C4-2B (cell line): ENCODE measurements around the gene PRR30.

Source experiments
- ZFX ChIP-seq: fragments of 450-650 bp; IDR thresholded peaks from 2 replicates; pipeline ENCODE4 v1.6.1; 2017
- TF ChIP-seq, protein P1 (sequence below): fragments of 450-650 bp; conservative IDR thresholded peaks from 2 replicates; pipeline ENCODE4 v1.5.1; 2017; ENCODE audit warnings: mild to moderate bottlenecking

DNA sequence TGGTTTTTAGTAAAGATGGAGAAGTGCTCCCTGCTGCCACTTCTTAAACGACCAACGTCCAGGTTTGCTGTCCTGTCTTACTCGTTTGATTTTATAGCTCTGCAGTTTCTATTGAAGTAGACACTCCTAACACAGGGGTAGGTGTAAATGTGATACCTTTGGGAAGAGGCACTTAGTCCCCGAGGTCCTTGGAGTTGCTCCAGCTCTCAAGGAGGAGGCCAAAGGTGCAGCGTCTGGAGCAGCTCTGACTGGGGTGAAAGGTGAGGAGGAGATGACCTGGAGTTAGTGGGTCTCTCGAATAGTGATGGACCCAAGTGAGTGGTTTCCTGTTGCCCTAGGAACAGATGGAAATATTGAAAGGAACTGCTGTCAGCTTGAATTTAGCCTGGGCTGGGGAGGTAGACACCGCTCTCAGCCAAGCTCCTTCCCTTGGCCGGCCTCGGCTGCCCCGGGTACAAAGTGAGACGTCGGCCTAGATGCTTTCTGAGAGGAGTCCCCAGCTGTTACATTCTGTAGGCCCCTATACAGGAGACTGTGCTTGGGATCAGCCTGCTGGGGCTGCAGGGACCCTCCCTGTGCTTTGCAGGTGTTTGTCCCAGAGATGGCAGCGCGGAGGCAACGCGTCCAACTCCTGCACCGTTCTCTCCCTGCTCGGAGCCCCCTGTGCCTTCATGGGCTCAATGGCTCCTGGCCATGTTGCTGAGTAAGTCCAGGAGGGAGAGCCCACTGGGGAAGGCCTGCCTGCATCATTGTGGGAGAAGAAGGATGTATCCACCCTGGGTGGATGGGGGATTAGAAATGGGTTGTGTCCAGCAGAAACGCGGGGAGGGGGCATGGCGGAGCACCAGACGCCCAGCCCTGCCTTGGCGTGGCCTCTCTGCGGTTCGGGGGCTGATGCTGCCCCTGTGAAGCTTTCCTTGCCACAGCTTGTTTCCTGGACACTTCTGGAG, 47.2 kb downstream of the PRR30 start:
- TF ChIP-seq, protein P1, sequence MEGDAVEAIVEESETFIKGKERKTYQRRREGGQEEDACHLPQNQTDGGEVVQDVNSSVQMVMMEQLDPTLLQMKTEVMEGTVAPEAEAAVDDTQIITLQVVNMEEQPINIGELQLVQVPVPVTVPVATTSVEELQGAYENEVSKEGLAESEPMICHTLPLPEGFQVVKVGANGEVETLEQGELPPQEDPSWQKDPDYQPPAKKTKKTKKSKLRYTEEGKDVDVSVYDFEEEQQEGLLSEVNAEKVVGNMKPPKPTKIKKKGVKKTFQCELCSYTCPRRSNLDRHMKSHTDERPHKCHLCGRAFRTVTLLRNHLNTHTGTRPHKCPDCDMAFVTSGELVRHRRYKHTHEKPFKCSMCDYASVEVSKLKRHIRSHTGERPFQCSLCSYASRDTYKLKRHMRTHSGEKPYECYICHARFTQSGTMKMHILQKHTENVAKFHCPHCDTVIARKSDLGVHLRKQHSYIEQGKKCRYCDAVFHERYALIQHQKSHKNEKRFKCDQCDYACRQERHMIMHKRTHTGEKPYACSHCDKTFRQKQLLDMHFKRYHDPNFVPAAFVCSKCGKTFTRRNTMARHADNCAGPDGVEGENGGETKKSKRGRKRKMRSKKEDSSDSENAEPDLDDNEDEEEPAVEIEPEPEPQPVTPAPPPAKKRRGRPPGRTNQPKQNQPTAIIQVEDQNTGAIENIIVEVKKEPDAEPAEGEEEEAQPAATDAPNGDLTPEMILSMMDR, result no peak
- TF ChIP-seq ZFX, result no peak
